ENCODE measurements around the gene TMEM74B. TPM values are rescaled to one million over a fixed set of nuclear protein-coding genes. Genes with fewer than 3 reads are reported as not detected.

TMEM74B gene
- total RNA-seq, 1 experiment from 2014 or later = 0.83 TPM

DNA sequence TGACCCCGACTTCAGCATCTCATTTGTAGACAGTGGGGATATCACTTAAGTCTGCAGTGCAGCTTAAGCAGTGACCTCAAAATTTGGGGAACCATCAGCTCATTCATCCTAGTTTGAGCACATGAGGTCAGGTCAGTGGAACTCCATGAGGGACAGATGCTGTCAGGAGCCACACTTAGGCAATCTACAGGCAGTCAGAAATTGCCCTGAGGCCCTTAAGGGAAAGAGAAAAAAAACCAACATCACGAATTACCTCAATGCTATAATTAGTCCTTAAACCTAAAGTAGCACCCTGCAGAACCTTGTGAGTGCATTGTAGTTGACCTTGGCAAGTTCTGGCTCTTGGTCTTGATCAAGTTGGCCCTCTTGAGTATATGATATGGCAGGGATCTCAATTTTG, 21.1 kb downstream of the TMEM74B start:
- Mint-ChIP-seq H3K4me3 (ENCODE audit: low read depth, unreplicated experiment) (no peak overlapping the region), H3K36me3 (ENCODE audit: insufficient read depth, unreplicated experiment) (peaks cover 28% of the 10 kb centered on the region), H3K27ac (ENCODE audit: unreplicated experiment) (no peak overlapping the region), H3K27me3 (ENCODE audit: unreplicated experiment) (no peaks in the 10 kb centered on the region), H3K4me1 (ENCODE audit: low read depth, unreplicated experiment) (no peaks in the 10 kb centered on the region), H3K9me3 (ENCODE audit: low read depth, unreplicated experiment) (no peaks in the 10 kb centered on the region)
- CTCF ChIA-PET = no interaction called here
- intact Hi-C loops (cut with micrococcal nuclease; ENCODE audit: unreplicated experiment) = no loop called here
- BruUV-seq (replicated peaks) = no TSS peak
- TF ChIP-seq, protein P1, sequence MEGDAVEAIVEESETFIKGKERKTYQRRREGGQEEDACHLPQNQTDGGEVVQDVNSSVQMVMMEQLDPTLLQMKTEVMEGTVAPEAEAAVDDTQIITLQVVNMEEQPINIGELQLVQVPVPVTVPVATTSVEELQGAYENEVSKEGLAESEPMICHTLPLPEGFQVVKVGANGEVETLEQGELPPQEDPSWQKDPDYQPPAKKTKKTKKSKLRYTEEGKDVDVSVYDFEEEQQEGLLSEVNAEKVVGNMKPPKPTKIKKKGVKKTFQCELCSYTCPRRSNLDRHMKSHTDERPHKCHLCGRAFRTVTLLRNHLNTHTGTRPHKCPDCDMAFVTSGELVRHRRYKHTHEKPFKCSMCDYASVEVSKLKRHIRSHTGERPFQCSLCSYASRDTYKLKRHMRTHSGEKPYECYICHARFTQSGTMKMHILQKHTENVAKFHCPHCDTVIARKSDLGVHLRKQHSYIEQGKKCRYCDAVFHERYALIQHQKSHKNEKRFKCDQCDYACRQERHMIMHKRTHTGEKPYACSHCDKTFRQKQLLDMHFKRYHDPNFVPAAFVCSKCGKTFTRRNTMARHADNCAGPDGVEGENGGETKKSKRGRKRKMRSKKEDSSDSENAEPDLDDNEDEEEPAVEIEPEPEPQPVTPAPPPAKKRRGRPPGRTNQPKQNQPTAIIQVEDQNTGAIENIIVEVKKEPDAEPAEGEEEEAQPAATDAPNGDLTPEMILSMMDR (IDR thresholded peaks at IDR 0.05; ENCODE audit: unreplicated experiment) = no peak
- DNase-seq = no peak

DNA sequence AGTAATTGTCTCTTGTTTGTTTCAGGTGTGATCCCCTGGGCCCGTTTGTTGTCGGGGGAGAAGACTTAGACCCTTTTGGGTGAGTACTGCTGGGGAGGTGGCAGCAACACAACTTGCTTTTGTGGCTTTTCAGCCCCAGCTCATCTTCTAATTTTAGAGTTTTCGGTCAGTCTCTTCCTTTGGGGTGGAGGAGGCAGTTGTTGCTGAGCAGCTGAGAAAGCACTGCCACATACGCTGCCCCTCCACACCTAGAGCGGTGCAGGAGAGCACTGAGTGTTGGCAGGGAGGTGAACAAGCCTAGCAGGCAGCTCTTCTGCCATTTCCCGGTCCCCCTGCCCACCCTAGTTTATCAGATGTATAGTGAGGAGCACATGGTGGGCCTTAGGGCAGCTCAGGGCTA, 21.7 kb downstream of the TMEM74B start:
- intact Hi-C loops (cut with micrococcal nuclease; ENCODE audit: unreplicated experiment) = no loop called here
- Mint-ChIP-seq H3K9me3 (ENCODE audit: low read depth, unreplicated experiment) (no peaks in the 10 kb centered on the region), H3K4me1 (ENCODE audit: low read depth, unreplicated experiment) (no peaks in the 10 kb centered on the region), H3K27me3 (ENCODE audit: unreplicated experiment) (no peaks in the 10 kb centered on the region), H3K4me3 (ENCODE audit: low read depth, unreplicated experiment) (no peak overlapping the region), H3K27ac (ENCODE audit: unreplicated experiment) (no peak overlapping the region), H3K36me3 (ENCODE audit: insufficient read depth, unreplicated experiment) (peaks cover 28% of the 10 kb centered on the region)
- TF ChIP-seq, protein P1 (IDR thresholded peaks at IDR 0.05; ENCODE audit: unreplicated experiment) = no peak
- BruUV-seq (replicated peaks) = no TSS peak
- DNase-seq = no peak
- CTCF ChIA-PET = no interaction called here

DNA sequence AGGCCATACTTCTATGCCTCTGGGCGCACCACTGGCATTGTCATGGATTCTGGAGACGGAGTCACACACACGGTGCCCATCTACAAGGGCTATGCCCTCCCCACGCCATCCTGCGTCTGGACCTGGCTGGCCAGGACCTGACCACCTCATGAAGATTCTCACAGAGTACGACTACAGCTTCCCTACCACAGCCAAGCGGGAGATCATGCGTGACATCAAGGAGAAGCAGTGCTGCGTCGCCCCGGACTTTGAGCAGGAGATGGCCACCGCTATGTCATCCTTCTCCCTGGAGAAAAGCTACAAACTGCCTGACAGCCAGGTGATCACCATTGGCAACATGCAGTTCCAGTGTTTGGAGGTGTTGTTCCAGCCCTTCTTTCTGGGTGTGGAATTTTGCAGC, 23.8 kb downstream of the TMEM74B start:
- Mint-ChIP-seq H3K27ac (ENCODE audit: unreplicated experiment) (no peak overlapping the region), H3K36me3 (ENCODE audit: insufficient read depth, unreplicated experiment) (peaks cover 15% of the 10 kb centered on the region), H3K27me3 (ENCODE audit: unreplicated experiment) (no peaks in the 10 kb centered on the region), H3K4me3 (ENCODE audit: low read depth, unreplicated experiment) (no peak overlapping the region), H3K9me3 (ENCODE audit: low read depth, unreplicated experiment) (no peaks in the 10 kb centered on the region), H3K4me1 (ENCODE audit: low read depth, unreplicated experiment) (no peaks in the 10 kb centered on the region)
- intact Hi-C loops (cut with micrococcal nuclease; ENCODE audit: unreplicated experiment) = no loop called here
- TF ChIP-seq, protein P1 (IDR thresholded peaks at IDR 0.05; ENCODE audit: unreplicated experiment) = no peak
- no peak for DNase-seq
- CTCF ChIA-PET = interaction anchor here (0.5 kb wide), 1 partner anchor 220 kb away, joined by 5 read pairs; no protein-coding TSS in a partner anchor
- no TSS peak for BruUV-seq (replicated peaks)

DNA sequence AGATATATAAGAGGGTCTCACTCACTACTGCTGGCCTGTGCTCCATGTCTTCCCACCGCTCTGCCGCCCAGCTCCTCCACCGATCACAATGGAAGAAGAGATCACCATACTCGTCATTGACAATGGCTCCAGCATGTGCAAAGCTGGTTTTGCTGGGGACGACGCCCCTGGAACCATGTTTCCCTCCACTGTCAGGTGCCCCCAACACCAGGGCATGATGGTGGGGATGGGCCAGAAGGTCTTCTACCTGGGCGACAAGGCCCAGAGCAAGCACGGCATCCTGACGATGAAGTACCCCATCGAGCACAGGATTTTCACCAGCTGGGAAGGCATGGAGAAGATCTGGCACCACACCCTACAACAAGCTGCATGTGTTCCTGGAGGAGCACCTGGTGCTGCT, 24.3 kb downstream of the TMEM74B start:
- Mint-ChIP-seq H3K27me3 (ENCODE audit: unreplicated experiment) (no peaks in the 10 kb centered on the region), H3K4me3 (ENCODE audit: low read depth, unreplicated experiment) (no peak overlapping the region), H3K9me3 (ENCODE audit: low read depth, unreplicated experiment) (no peaks in the 10 kb centered on the region), H3K4me1 (ENCODE audit: low read depth, unreplicated experiment) (no peaks in the 10 kb centered on the region), H3K36me3 (ENCODE audit: insufficient read depth, unreplicated experiment) (peaks cover 15% of the 10 kb centered on the region), H3K27ac (ENCODE audit: unreplicated experiment) (no peak overlapping the region)
- BruUV-seq (replicated peaks) = no TSS peak
- TF ChIP-seq, protein P1 (IDR thresholded peaks at IDR 0.05; ENCODE audit: unreplicated experiment) = no peak
- no peak for DNase-seq
- CTCF ChIA-PET = no interaction called here
- intact Hi-C loops (cut with micrococcal nuclease; ENCODE audit: unreplicated experiment) = no loop called here
